Measurements from ENCODE around the gene KRT77. TPM values are rescaled to one million over a fixed set of nuclear protein-coding genes. Genes with fewer than 3 reads are reported as not detected.

Gene KRT77
- total RNA-seq, 1 donor from 2014 or later: 2.5 TPM

DNA sequence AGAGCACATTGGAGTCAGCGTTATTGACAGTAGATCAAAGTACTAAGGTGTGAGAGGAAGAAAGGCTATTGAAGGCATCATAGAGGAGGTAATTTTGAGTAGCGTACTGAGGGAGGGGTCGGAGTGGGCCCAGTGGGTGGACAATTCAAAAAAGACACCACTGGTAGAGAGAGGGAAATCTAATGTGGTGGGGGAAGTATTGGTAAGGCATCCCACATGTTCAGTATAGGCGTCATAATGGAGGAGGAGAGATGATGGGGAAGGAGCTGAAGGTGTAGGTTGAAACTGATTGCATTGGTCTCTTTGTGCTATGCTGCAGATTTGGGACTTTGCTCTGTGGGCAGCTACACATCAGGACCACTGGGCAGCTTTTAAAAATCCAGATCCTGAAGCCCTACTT is 23.7 kb upstream of the KRT77 start:
- intact Hi-C loops (cut with DNase I): no loop called here
- DNase-seq (ENCODE audit: extremely low spot score in 2 of 2): no peak
- H3K4me3 ChIP-seq: no peak overlapping the region
- no peaks in the 10 kb centered on the region for H3K36me3 ChIP-seq
- H3K27me3 ChIP-seq: no peaks in the 10 kb centered on the region
- TF ChIP-seq POLR2A (IDR thresholded peaks at IDR 0.05) (no peak), POLR2AphosphoS5 (IDR thresholded peaks at IDR 0.05; ENCODE audit: insufficient read depth in 1 of 2, low read depth in 1 of 2) (no peak)
- TF ChIP-seq, protein P1, sequence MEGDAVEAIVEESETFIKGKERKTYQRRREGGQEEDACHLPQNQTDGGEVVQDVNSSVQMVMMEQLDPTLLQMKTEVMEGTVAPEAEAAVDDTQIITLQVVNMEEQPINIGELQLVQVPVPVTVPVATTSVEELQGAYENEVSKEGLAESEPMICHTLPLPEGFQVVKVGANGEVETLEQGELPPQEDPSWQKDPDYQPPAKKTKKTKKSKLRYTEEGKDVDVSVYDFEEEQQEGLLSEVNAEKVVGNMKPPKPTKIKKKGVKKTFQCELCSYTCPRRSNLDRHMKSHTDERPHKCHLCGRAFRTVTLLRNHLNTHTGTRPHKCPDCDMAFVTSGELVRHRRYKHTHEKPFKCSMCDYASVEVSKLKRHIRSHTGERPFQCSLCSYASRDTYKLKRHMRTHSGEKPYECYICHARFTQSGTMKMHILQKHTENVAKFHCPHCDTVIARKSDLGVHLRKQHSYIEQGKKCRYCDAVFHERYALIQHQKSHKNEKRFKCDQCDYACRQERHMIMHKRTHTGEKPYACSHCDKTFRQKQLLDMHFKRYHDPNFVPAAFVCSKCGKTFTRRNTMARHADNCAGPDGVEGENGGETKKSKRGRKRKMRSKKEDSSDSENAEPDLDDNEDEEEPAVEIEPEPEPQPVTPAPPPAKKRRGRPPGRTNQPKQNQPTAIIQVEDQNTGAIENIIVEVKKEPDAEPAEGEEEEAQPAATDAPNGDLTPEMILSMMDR (IDR thresholded peaks at IDR 0.05): no peak
- H3K4me1 ChIP-seq: no peaks in the 10 kb centered on the region
- H3K9me3 ChIP-seq: no peaks in the 10 kb centered on the region
- H3K27ac ChIP-seq: no peak overlapping the region

DNA sequence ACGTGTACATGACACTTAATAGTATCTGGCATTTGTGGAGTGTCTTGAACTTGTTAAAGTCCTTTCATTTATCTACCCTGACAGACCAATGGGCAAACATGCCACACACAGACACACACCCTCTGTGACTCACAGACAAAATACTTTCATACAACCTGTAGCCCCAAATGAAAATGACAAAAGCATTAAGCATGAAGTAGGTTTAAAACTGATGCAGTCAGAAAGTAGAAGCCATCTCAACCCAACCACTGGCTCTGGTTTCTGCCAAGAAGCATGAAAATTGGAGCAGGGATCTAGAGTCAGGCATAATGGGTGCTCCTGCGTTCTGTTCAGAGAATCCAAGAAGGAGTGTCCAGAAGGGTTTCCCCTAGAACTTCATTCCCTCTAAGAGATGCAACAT is 23.1 kb upstream of the KRT77 start:
- no peaks in the 10 kb centered on the region for H3K4me1 ChIP-seq
- no peak overlapping the region for H3K27ac ChIP-seq
- intact Hi-C loops (cut with DNase I): no loop called here
- TF ChIP-seq POLR2AphosphoS5 (IDR thresholded peaks at IDR 0.05; ENCODE audit: insufficient read depth in 1 of 2, low read depth in 1 of 2): no peak
- TF ChIP-seq, protein P1 (IDR thresholded peaks at IDR 0.05): no peak
- no peak for TF ChIP-seq POLR2A (IDR thresholded peaks at IDR 0.05)
- no peaks in the 10 kb centered on the region for H3K9me3 ChIP-seq
- no peak for DNase-seq (ENCODE audit: extremely low spot score in 2 of 2)
- no peaks in the 10 kb centered on the region for H3K36me3 ChIP-seq
- H3K4me3 ChIP-seq: no peak overlapping the region
- H3K27me3 ChIP-seq: no peaks in the 10 kb centered on the region

DNA sequence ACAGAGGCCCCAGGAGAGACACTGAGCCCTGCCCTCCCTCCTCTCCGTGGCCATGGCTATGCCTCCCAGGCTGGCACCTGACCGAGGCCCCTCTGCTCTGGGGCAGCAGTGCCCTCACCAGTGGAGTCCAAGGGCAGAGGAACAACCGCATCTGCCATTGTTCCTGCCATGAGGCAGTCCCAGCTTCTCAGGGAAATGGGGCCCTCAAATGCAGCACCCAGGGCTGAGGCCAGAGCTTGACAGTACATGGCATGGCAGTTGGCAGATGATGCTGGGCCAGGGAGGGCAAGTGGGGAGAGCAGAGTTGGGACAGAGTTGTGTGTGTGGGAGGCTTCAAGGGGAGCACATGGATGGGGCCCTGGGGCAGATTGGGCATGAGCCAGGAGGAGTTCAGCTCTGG is 21.1 kb upstream of the KRT77 start:
- Histone ChIP-seq H3K4me1 (no peaks in the 10 kb centered on the region), H3K9me3 (no peaks in the 10 kb centered on the region), H3K36me3 (no peaks in the 10 kb centered on the region), H3K27ac (no peak overlapping the region), H3K4me3 (no peak overlapping the region), H3K27me3 (no peaks in the 10 kb centered on the region)
- no peak for TF ChIP-seq POLR2A (IDR thresholded peaks at IDR 0.05)
- TF ChIP-seq, protein P1 (IDR thresholded peaks at IDR 0.05): no peak
- no peak for TF ChIP-seq POLR2AphosphoS5 (IDR thresholded peaks at IDR 0.05; ENCODE audit: insufficient read depth in 1 of 2, low read depth in 1 of 2)
- DNase-seq (ENCODE audit: extremely low spot score in 2 of 2): no peak
- intact Hi-C loops (cut with DNase I): no loop called here

DNA sequence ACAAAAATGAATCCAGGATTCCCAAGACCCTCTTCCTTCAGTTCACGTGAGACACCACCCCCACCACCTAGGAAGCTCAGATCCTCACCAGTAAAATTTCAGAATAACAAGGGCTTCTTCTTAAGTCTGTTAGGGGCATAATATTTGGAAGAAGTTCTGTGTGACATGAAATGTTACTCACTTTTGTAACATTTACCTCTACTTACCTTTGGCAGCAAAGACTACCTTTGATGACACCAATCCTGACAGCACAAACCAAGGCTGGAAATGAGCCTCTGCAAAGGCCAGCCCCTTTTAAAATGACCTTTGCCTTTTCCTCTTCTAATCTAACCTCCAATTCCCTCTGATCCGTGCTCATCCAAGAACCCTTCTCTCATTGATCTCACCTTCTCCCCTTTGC is 19.4 kb upstream of the KRT77 start:
- no peaks in the 10 kb centered on the region for H3K27me3 ChIP-seq
- TF ChIP-seq, protein P1 (IDR thresholded peaks at IDR 0.05): no peak
- TF ChIP-seq POLR2AphosphoS5 (IDR thresholded peaks at IDR 0.05; ENCODE audit: insufficient read depth in 1 of 2, low read depth in 1 of 2) (no peak), POLR2A (IDR thresholded peaks at IDR 0.05) (no peak)
- no peaks in the 10 kb centered on the region for H3K36me3 ChIP-seq
- intact Hi-C loops (cut with DNase I): no loop called here
- no peaks in the 10 kb centered on the region for H3K4me1 ChIP-seq
- DNase-seq (ENCODE audit: extremely low spot score in 2 of 2): no peak
- H3K9me3 ChIP-seq: no peaks in the 10 kb centered on the region
- no peak overlapping the region for H3K4me3 ChIP-seq
- no peak overlapping the region for H3K27ac ChIP-seq

DNA sequence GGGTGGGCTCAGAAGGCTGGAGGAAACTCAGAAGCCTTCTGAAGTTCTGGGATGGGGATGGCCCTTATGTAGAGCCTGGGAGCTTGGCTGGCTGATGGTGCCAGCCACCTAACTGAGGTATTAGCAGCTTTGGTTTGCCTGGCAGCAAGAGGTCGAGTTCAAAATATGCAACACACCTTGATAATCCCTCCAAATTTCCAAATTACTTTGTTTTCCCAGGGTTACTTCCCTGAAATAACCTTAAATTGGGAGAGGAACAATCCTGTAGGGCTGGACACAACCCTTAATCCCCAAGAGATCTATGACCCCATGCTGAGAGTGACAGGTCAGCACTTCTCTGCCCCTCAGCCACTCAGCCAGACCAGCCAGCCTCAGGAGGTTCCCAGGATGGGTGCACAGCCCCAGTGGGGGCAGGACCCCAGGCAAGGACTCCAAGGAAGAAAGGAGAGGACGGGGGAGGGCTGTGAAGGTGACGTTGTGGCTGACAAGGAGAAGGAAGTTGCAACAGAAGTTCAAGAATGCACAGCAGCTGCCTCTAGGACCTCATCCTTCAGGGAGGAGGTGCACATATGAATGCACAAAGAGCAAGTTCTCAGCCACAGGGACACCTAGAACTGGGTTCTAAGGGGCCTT is 18.6 kb upstream of the KRT77 start:
- Histone ChIP-seq H3K36me3 (no peaks in the 10 kb centered on the region), H3K9me3 (no peaks in the 10 kb centered on the region), H3K27me3 (no peaks in the 10 kb centered on the region), H3K4me1 (no peaks in the 10 kb centered on the region), H3K27ac (no peak overlapping the region), H3K4me3 (no peak overlapping the region)
- TF ChIP-seq, protein P1 (IDR thresholded peaks at IDR 0.05): no peak
- TF ChIP-seq POLR2A (IDR thresholded peaks at IDR 0.05) (no peak), POLR2AphosphoS5 (IDR thresholded peaks at IDR 0.05; ENCODE audit: insufficient read depth in 1 of 2, low read depth in 1 of 2) (no peak)
- intact Hi-C loops (cut with DNase I): no loop called here
- DNase-seq (ENCODE audit: extremely low spot score in 2 of 2): no peak

All from vagina (tissue), 2 donors.